MM.1S (cell line): ENCODE data around the gene ZNF653.

ENCODE experiments used
- EZH2 ChIP-seq: fragments of 300-600 bp; sonication (generic); optimal IDR thresholded peaks from 2 replicates; pipeline ENCODE3; 2017; ENCODE audit warnings: low read depth, mild to moderate bottlenecking, antibody characterized with exemption, low read length, mixed read lengths
- EZH2phosphoT487 ChIP-seq: fragments of 300-600 bp; sonication (generic); IDR thresholded peaks from 2 replicates; pipeline ENCODE4 v1.6.1; 2018; ENCODE audit warnings: antibody characterized with exemption, low read length
- TF ChIP-seq, protein P1 (sequence below): fragments of 300-600 bp; sonication (generic); IDR thresholded peaks from 2 replicates; pipeline ENCODE4 v1.5.1; 2016; ENCODE audit warnings: antibody characterized with exemption, low read length, mixed read lengths

DNA sequence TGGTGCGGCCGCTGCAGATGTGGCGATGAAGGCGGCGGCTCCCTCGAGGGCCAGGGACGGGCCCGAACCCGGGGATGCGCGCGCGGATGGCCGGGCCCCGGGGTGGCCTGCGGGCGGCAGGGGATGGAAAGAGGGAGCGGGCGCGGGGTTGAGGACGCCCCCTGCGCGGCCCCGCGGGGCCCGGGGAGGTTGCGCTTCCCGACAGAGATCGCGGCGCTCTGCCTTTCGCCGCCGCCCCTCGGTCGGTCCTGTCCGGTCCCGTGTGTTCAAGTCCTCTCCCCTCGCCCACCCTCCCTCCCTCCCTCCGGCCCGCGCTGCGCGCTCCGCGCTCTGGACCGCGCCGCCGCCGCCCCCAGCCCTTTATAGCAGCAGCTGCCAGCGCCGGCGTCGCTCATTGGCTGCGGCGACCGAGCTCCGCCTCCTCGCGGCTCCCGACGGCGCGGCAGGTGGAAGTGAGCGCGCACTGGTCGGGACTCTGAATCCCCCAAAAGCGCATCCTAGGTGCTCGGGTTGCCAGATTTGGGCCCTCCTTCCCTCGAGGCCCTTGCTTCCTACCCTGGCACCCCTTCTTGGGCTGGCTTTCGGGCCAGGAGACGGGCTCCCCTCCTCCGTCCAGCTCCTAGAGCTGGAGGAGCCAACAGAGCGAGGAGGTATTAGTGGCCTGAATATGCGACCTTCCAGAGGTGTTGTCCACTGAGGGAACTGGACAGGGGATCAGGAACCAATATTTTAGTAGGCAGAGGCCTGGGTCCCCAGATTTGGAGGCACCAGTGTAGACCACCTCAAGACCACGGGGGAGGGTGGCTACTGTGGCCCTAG is 24.7 kb downstream of the ZNF653 start, which contains the start of gene ELAVL3:
- TF ChIP-seq, protein P1, sequence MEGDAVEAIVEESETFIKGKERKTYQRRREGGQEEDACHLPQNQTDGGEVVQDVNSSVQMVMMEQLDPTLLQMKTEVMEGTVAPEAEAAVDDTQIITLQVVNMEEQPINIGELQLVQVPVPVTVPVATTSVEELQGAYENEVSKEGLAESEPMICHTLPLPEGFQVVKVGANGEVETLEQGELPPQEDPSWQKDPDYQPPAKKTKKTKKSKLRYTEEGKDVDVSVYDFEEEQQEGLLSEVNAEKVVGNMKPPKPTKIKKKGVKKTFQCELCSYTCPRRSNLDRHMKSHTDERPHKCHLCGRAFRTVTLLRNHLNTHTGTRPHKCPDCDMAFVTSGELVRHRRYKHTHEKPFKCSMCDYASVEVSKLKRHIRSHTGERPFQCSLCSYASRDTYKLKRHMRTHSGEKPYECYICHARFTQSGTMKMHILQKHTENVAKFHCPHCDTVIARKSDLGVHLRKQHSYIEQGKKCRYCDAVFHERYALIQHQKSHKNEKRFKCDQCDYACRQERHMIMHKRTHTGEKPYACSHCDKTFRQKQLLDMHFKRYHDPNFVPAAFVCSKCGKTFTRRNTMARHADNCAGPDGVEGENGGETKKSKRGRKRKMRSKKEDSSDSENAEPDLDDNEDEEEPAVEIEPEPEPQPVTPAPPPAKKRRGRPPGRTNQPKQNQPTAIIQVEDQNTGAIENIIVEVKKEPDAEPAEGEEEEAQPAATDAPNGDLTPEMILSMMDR: no peak
- TF ChIP-seq EZH2: no peak
- TF ChIP-seq EZH2phosphoT487: no peak
